Neural cell (in vitro differentiated cells): ENCODE measurements around the gene ZBTB9. TPM values are rescaled to one million over a fixed set of nuclear protein-coding genes. Genes with fewer than 3 reads are reported as not detected.

Experiments used
- H2AFZ ChIP-seq: fragments of 200-600, 300-800 bp; sonication (generic), shearing (Covaris generic); 2 replicates; pipeline ENCODE4 v1.6.0; 2014; ENCODE audit warnings: low read depth, mild to moderate bottlenecking, antibody characterized with exemption, low read length, moderate library complexity
- H3F3A ChIP-seq: fragments of 200-600 bp; shearing (Covaris generic); 2 replicates; pipeline ENCODE4 v1.6.1; 2016; ENCODE audit warnings: mild to moderate bottlenecking, moderate library complexity, mixed read lengths, antibody characterized with exemption, low read length; ENCODE audit not compliant: insufficient read depth, poor library complexity, severe bottlenecking
- H3K27ac ChIP-seq: fragments of 200-600, 300-800 bp; sonication (generic), shearing (Covaris generic); 2 replicates; pipeline ENCODE4 v1.5.1; 2014; ENCODE audit warnings: mild to moderate bottlenecking, low read length, moderate library complexity
- H3K27me3 ChIP-seq: fragments of 300-800, 200-600 bp; sonication (generic), shearing (Covaris generic); 2 replicates; pipeline ENCODE4 v1.6.0; 2014; ENCODE audit warnings: mild to moderate bottlenecking, low read depth, low read length, moderate library complexity; ENCODE audit not compliant: insufficient read depth
- H3K36me3 ChIP-seq: fragments of 300-800, 200-600 bp; sonication (generic), shearing (Covaris generic); 2 replicates; pipeline ENCODE4 v1.5.1; 2014; ENCODE audit warnings: mild to moderate bottlenecking, antibody characterized with exemption, low read length, moderate library complexity; ENCODE audit not compliant: insufficient read depth
- H3K4me2 ChIP-seq: fragments of 300-800, 200-600 bp; sonication (generic), shearing (Covaris generic); 2 replicates; pipeline ENCODE4 v1.6.0; 2014; ENCODE audit warnings: mild to moderate bottlenecking, low read length
- H3K4me3 ChIP-seq: fragments of 300-800, 200-600 bp; sonication (generic), shearing (Covaris generic); 2 replicates; pipeline ENCODE4 v1.5.1; 2014; ENCODE audit warnings: mild to moderate bottlenecking, low read length, moderate library complexity
- H3K79me2 ChIP-seq: fragments of 200-600 bp; shearing (Covaris generic); replicated peaks from 2 replicates; pipeline ENCODE4 v1.6.0; 2014; ENCODE audit warnings: mild to moderate bottlenecking, low read length, moderate library complexity; ENCODE audit not compliant: insufficient read depth
- H3K9ac ChIP-seq: fragments of 300-800, 200-600 bp; sonication (generic), shearing (Covaris generic); 2 replicates; pipeline ENCODE4 v1.6.1; 2016; ENCODE audit warnings: mild to moderate bottlenecking, low read length, mixed read lengths
- H3K9me2 ChIP-seq: fragments of 200-600 bp; shearing (Covaris generic); 2 replicates; pipeline ENCODE4 v1.6.1; 2016; ENCODE audit warnings: mild to moderate bottlenecking, low read length, mixed read lengths; ENCODE audit not compliant: insufficient read depth
- H3K9me3 ChIP-seq: fragments of 200-600, 300-800 bp; sonication (generic), shearing (Covaris generic); 2 replicates; pipeline ENCODE4 v1.6.1; 2016; ENCODE audit warnings: mild to moderate bottlenecking, mixed run types, low read length, moderate library complexity, mixed read lengths
- H4K20me1 ChIP-seq: fragments of 200-600 bp; shearing (Covaris generic); 2 replicates; pipeline ENCODE4 v1.6.1; 2016; ENCODE audit warnings: mild to moderate bottlenecking, mixed run types; ENCODE audit not compliant: insufficient read depth
- CTCF ChIP-seq: fragments of 450-650 bp; IDR thresholded peaks from 2 replicates; pipeline ENCODE4 v1.5.1; 2014; ENCODE audit warnings: antibody characterized with exemption, mild to moderate bottlenecking, moderate library complexity; ENCODE audit not compliant: poor library complexity, severe bottlenecking
- EP300 ChIP-seq: fragments of 450-650 bp; conservative IDR thresholded peaks from 2 replicates; pipeline ENCODE4 v1.6.1; 2014; ENCODE audit warnings: antibody characterized with exemption, mild to moderate bottlenecking, moderate library complexity; ENCODE audit not compliant: poor library complexity, severe bottlenecking
- EZH2 ChIP-seq: fragments of 200-600, 300-800 bp; shearing (Covaris generic), sonication (generic); IDR thresholded peaks from 2 replicates; pipeline ENCODE4 v1.6.1; 2014; ENCODE audit warnings: antibody characterized with exemption, low read length, borderline replicate concordance, mild to moderate bottlenecking; ENCODE audit not compliant: insufficient read depth, poor library complexity, severe bottlenecking
- MXI1 ChIP-seq: fragments of 450-650 bp; conservative IDR thresholded peaks from 2 replicates; pipeline ENCODE4 v1.6.1; 2014; ENCODE audit warnings: antibody characterized with exemption, mild to moderate bottlenecking; ENCODE audit not compliant: poor library complexity, severe bottlenecking
- POLR2AphosphoS5 ChIP-seq: IDR thresholded peaks from 2 replicates; pipeline ENCODE4 v1.6.1; 2012
- RAD21 ChIP-seq: fragments of 450-650 bp; conservative IDR thresholded peaks from 2 replicates; pipeline ENCODE4 v1.6.1; 2014; ENCODE audit warnings: antibody characterized with exemption, mild to moderate bottlenecking, moderate library complexity
- REST ChIP-seq: IDR thresholded peaks from 2 replicates; pipeline ENCODE4 v1.6.1; 2012; ENCODE audit warnings: borderline replicate concordance
- SMC3 ChIP-seq: fragments of 450-650 bp; conservative IDR thresholded peaks from 2 replicates; pipeline ENCODE4 v1.6.1; 2014; ENCODE audit warnings: antibody characterized with exemption, mild to moderate bottlenecking, moderate library complexity; ENCODE audit not compliant: poor library complexity
- TAF1 ChIP-seq: IDR thresholded peaks from 2 replicates; pipeline ENCODE4 v1.6.1; 2012; ENCODE audit warnings: low read depth
- polyA plus RNA-seq: library from polyadenylated mRNA; depleted of rRNA; stranded (reverse); fragments of >200 nt; gene quantifications from 2 replicates; pipeline ENCODE4 v1.2.3, GENCODE V29; 2014

ZBTB9 gene
- polyA plus RNA-seq, 1 donor from 2014 or later = 7.7 TPM

GRCh38 chr6:33433544-33434191 is 20.7 kb upstream of the ZBTB9 start:
- Histone ChIP-seq H3K36me3 (no peaks in the 10 kb centered on the region), H3K9me2 (no peaks in the 10 kb centered on the region), H2AFZ (no peak overlapping the region), H3K9me3 (no peaks in the 10 kb centered on the region), H3K9ac (peak overlapping the region; percentile 50), H3K4me3 (peak overlapping the region; percentile 49), H3K27me3 (no peaks in the 10 kb centered on the region), H3F3A (no peaks in the 10 kb centered on the region), H3K79me2 (peaks cover 36% of the 10 kb centered on the region), H3K4me2 (no peak overlapping the region), H4K20me1 (no peaks in the 10 kb centered on the region), H3K27ac (peak overlapping the region; percentile 11)
- TF ChIP-seq EP300 (no peak), RAD21 (no peak), CTCF (no peak), POLR2AphosphoS5 (no peak), EZH2 (no peak), TAF1 (no peak), MXI1 (no peak), SMC3 (no peak), REST (no peak)

GRCh38 chr6:33434961-33435360 is 19.4 kb upstream of the ZBTB9 start:
- Histone ChIP-seq H2AFZ (no peak overlapping the region), H3K9ac (no peak overlapping the region), H3F3A (no peaks in the 10 kb centered on the region), H3K79me2 (peaks cover 23% of the 10 kb centered on the region), H3K36me3 (no peaks in the 10 kb centered on the region), H3K4me2 (no peak overlapping the region), H3K4me3 (no peak overlapping the region), H3K27me3 (no peaks in the 10 kb centered on the region), H4K20me1 (no peaks in the 10 kb centered on the region), H3K27ac (no peak overlapping the region), H3K9me2 (no peaks in the 10 kb centered on the region), H3K9me3 (no peaks in the 10 kb centered on the region)
- TF ChIP-seq EZH2 (no peak), SMC3 (no peak), TAF1 (no peak), RAD21 (no peak), EP300 (no peak)
